NCI-H345 (cell line): ENCODE results near the gene PRR3.

Experiments used
- DNase-seq: peaks from one replicate; lab custom pipeline; 2025; lab: John Stamatoyannopoulos, UW

Gene PRR3

DNA sequence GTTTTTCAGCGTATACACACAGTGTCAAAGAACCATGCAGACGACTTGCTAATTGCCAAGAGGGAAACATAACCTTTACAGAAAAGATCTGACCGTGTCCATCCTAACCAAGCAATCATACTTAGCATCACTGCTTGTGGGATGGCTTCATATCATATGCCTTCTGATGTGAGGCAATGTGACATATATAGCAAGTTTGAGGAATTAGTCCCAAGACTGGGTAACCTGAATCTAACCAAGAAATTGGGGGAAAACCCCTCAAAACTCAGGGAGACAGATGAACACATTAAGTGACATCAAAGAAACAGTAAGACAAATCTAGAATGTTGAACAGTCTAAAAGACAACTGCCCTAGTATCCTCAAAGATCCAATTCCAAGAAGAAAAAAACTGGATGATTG, 19.2 kb upstream of the PRR3 start:
- DNase-seq, result no peak

DNA sequence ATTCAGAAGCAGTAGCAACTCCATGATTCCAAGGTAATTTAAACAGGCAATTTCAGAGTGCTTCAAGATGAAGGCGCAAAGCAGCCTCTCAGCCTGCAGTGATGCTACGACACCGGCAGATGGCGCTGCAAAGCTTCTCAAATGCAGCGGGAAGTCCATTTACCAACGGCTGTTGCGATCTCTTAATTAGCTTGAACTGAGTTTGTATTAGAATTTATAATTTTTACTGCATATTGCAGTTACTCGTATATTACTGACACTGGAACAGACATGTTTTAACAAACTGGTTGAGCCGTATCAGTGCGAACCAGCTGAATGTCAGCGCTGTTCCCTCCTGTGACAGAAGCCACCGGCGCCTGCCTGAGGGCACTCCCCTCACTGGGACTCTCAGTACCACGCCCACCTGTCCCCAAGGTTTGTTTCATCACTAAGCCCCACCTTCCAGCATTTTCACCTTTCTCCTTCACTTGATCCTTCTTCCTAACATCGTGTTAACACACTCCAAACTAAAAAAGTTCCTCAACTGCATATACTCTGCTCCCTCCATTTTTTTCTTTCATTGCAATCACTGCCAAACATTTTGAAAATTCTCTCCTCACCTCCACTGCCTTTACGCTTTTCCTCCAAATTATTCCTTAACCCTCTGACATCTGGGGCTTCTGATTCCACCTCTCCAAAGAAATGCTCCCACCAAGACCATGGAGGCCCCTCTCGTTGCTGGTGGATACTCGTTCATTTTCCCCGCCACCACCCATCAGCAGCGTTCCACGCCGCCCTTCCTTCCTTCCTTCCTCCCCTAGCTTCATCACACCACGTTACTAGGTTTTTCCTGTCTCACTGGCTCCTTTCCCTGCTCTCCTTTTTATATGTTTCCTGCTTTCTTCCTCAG, 15.3 kb upstream of the PRR3 start:
- DNase-seq, result peak; percentile 82

DNA sequence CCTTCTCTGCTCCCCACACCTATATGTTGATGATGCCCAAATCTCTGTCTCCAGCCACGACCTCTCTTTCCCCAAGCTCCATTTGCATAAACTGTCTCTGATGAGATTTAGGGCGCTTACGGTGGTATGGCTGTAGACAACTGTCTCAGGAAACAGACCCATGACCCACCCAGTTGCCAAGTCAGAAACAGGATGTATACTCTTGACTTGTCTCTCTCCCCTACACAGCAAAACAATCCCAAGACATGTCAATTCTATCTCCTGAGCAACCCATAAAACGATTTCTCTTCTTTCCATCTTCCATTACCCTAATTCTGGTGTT, 14.7 kb upstream of the PRR3 start:
- no peak for DNase-seq

DNA sequence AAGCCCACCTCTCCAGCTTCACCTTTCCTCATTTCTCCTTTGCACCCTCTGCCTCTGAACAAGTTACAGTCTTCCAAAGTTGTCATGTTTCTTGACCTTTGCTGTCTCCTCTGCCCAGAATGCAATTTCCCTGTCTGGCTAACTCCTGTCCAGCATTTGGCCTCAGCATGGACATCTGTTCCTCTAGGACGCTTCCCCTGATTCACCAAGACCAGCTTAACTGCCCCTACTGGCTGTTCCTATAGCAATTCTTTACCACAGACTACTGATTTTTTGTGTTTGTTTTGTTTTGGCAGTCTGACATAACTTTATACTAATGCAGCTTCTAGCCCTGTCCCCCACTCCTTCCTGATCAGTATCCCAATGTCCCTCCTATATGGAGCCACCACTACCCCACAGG, 14.2 kb upstream of the PRR3 start:
- no peak for DNase-seq

DNA sequence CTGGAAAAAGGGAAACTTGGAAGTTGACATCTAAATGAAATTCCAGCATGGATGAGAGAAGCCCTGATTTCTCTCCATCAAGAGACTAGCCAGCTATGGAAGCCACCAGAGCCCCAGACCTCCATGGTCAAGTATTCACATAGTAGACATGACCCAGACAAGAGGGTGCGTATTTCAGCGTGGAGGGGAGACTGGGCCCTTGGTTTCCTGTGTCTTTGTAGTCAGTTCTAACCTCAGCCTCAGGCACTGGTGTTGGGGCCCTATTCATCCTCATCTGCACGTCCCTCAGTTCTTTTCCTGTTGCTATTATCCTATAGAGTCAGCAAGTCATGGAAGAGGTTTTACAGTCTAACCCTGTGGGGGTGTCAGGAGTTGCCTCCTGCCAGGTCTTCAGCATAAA, 13.3 kb upstream of the PRR3 start:
- no peak for DNase-seq

DNA sequence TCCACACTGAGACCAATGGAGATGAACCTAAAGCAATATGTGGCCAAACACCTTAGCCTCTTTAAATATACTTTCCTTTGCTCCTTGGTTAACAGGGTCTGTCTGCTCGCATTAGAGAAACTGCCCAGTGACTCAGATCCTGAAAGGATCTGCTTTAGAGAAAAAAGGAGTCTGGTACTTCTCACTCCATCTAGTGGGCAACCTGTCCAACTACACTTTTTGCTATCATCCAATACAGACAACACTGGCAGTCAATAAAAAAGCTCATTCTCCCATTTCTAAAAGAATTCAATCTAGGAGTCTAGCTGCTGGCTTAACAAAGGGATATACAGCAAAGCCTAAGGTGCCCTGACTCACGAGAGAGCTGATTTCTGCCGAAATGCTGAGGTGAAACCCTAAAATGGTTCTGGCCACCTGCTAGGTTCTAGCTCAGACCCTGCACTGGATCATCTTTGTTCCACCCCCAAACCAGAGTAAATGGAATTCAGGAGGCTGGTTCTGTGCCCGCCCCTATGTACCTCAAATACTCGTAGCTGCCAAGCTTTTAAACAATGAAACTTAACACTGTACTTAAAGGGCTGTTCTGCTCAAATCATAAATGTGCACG, 12.3 kb upstream of the PRR3 start:
- peak; percentile 25 for DNase-seq

DNA sequence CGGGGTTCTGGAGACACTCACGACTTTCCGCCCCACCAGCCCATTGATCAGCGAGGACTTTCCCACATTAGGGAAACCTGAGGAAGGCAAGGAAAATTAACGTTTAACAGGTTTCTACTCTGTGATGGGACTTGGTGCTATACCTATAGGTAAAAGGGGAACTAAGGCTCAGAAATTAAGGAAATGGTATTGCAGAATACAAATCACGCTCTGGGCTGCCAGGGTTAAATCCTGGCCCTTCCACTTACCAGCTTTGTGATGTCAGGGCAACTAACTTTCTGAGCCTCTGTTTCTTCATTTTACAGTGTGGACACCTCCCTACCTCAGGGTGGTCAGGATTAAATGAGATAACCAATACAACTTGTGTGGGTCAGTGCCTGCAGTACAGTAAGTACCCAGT, 9.6 kb upstream of the PRR3 start:
- no peak for DNase-seq

DNA sequence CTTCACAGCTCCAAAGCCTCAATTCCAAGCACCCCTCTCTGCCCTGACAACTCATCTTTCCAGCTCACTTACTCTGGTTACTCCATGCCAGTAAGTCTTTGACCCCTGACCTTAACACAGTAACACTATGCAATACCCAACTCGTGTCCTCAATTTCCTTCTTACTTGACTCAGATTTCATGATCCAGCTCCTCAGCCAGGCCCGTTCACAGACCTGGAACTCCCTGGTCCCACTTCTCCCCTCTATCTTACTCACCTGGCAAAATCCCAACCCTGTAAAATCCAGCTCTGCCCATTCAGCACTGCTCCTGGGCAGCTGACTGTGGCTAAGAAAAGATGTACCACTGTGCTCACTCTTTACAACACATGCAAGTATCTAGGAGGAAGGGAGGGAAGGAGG, 8.7 kb upstream of the PRR3 start:
- no peak for DNase-seq

DNA sequence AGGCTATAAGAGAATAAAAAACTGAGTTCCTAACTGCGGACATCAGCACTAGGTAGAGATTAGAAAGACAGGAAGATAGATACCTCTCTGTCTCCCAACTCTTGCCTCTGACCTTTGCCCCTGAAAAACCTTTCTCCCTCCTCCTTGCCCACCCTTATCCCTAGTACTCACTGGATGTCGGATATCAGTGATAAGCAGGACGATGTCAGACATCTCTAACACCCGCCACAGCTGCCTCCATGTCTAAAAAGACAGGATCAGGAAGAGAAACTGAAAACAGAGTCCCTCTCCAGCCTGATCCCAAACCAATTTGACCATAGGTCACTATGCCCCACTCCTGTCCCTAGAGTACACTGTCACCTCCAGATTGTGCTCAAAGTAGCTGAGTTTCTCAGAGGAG, 2.7 kb upstream of the PRR3 start:
- DNase-seq, result no peak

DNA sequence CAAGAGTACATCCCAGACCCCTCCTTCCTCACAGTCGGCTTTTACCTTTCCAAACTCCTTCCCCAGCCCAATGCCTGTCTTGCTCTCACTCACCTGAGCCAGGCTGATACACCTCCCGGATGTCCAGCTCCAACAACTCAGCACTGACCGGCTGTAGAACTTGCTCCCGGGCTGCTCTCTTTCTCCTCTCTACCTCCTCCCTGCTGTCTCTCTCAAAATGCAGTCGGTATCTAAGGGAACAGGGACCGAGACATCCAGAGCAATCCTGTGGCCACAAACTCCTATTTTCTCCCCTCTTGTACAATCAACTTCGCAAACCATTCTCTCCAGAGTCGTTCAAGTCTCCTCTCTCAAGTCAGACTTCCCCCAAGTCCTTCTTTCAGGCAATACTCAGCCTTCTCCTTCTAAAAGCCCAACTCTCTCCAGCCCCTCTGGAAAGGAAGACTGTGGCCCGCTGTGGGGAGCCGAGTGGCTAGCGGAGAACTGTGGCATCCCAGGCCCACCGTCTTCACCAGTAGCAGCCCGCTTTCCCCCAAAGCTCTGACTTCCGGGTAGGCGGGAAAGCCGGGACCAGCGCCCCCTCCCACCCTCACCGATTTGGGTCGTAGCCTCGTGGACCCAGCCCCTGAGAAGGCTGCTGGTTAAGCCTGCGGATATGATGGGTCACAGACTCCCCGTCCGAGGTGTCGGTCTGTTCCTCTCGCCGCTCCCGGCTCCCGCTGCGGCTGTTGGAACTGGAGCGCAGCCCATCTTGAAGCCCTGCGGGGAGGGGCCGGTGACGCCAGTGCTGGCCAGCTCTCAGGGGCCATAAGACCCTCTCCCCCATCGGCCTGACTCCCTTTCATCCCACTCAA, 1.9 kb upstream of the PRR3 start:
- peak; percentile 14 for DNase-seq

DNA sequence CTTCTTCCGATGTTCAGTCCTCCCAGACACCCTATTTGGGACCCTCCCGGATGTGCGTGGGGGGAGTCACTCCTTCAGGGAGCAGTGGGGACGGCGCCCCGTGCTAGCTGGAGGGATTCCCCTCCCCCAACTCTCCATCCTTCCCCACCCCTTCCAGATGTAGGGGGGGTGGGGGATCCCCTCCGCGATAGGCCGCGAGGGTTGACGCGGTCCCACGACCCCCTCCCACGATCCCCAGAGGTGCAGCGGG, 1.4 kb upstream of the PRR3 start:
- DNase-seq, result no peak

DNA sequence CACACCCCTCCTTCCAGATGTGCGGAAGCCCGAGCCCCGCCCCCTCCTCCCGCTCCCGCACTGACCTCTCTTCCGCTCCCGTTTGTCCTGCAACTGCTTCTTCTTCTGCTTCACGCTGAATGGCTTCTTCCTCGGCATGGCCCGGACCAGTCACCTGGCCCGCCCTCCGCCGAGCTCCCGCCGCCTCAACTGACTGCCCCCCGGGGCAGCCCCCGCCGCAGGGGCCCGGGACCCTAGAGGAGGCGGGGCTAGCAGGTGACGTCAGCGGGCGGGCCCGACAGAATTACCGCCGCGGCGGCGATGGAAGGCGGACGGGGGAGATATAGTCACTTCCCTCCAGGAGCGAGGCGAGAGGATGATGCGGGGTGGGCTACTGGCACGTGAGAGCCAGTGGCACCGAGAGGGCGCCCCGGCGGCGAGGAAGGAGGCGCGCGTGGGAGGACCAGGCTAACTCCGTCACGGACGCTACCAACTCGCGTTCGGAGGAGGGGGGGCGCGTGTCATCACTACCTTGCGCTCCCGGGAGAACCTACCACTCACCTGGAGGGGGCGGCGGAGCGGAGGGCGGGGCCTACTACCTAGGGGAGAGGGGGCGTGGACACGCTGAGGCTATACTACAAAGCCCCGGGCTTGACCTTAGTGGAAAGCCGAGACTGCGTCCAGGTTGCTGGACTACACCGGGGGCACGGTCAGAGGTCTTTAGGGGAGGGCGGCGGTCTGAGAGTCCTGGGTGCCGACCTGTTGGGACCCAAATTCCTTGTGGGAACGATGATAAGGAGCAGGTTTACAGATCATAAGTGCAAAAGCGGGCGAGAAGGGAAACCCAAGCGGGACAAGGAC, 809 bp upstream of the PRR3 start, which contains the start of gene GNL1:
TSS of gene GNL1 (minus strand) at position 424 of the 840 bp plus-strand sequence. CDS start at position 138, 286 bp downstream.
- peak; percentile 96 for DNase-seq

DNA sequence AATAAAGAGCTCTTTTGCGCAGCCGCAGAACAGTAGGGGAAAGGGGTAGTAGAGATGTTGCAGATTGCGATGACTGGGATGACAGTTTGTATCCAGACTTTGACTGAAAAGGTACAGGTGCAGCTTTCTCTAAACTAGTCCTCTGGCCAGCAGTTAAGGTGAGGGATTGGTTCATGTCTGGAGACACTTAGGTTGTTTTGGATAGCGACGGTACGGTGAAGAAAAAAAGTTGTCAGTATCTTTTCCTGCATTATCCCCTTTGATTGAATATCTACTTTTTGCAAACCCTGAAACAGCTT, 537 bp downstream of the PRR3 start:
- DNase-seq, result no peak

DNA sequence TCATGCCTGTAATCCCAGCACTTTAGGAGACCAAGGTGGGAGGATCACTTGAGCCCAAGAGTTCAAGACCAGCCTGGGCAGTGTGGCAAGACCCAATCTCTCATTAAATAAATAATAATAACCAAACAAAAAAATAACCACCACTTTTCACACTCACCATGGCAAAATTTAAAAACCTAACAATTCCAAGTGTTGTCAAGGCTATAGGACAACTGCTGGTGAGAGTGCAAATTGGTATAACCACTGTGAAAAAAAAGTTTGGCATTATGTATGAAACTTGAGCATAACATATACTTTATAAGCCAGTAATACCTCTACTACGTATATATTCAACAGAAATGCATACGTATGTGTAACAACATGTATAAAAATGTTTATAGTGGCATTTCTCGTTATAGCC, 3.8 kb downstream of the PRR3 start:
- no peak for DNase-seq

DNA sequence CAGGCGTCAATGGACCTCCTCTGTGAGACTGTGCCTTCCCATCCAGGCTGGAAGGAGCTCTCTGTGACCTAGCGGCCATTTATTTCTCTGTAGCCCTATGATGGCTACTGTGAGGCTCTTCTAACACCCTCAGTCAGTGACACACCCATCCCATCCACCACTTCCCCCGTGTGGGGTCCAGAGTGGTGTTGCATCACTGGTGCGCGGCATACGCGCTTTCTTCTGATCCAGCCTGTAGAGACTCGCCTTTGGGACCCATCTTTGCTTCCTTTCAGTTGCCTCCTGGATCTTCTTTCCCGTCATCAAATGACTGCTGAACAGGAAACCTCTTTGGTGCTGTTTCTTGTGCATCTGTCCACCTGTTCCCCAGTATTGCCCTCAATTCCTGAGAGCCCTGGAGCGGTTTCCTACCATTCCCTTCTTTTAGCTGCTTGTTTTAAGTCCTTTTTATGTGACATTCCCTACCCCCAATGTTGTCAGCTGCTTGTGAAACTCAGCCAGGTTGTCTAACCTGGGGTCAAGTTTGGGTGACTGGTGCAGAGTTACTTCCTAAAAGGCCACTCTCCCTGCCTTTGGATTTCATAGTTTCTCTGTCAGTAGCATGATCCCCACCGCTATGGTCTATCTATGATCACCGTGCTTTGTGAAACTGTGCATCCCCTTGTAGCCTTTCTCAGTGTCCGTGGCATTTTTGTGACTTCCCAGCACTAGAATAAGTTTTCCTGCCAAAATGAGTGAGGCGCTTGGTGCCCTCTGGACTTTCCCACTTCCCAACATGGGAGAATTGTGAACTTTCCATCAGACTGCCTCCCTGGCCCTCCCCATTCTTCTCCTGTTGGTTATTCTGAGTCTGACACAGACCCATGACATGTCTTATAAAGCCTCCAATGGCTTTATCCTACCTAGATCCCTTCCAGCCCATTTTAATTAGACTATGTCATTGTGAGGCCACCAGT, 5.7 kb downstream of the PRR3 start:
- DNase-seq, result no peak

DNA sequence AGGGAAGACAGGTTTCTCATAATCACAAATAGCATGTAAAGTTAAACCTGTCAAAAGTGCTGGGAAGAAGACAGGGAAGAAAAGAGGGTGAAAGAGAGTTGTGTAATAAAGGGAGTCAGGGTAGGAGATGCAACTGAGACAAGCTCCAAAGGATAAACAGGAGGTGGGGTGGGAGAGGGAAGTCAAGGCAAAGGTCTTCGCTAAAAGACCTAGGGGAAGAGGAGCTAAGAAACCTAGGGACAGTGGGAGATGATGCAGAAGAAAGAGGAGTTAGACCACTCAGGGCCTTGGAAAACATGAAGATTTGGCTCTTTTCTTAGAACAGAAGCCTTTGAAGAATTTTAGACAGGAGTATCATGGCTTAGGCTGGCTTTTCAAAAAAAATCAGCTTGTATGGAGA, 7.0 kb downstream of the PRR3 start:
- DNase-seq, result no peak

DNA sequence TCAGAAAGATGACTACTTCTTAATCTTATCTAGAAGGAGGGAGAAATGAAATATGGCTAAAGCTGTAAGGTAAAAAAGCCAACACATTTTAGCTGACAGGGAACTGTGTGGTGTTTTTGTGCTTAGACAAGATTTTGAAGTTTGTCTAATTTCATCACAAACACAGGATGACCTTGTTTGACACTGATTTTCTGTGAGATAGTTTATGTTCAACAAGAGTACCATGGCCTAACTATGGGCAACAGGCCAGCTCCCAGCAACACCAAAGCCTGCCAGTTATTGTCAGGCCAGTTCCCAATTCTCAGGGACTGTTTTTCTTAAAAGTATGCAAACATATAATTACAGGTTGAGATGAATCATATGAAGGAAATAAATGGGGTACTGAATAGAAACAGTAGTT, 8.7 kb downstream of the PRR3 start:
- DNase-seq, result no peak

DNA sequence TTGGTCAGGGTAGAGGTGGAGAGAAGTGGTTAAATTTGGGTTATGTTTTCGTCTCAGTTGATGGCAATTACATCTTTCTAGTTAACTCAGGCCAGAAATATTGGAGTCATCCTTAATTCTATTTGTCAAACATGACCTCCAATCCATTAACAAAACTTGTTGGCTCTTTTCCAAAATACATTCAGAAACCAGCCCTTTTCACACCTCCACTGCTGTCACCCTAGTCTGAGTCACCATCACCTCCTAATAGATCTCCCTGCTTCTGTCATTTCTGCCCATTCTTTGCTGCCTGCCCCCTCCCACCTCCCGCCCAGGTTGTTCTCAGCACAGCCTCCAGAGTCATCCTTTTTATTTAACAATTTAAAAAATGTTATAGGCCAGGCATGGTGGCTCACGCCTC, 11.2 kb downstream of the PRR3 start:
- DNase-seq, result no peak

DNA sequence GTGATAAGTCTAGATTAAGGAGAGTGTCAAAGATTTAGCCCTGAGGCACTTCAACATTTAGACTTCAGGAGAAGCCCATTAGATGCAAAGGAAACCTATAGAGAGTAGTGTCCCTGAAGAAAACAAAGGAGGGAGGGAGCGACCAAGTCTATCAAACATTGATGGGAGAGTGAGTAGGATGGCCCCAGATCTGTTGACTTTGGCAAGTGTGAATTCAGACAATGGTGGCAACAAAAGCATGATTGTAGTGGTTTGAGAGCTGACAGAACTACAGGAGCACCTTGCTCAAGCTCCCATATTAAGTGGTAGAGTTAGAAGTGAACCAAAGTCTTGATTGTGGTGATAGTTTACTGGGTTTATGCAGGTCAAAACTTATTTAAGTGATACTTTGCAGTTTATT, 13.2 kb downstream of the PRR3 start:
- no peak for DNase-seq

DNA sequence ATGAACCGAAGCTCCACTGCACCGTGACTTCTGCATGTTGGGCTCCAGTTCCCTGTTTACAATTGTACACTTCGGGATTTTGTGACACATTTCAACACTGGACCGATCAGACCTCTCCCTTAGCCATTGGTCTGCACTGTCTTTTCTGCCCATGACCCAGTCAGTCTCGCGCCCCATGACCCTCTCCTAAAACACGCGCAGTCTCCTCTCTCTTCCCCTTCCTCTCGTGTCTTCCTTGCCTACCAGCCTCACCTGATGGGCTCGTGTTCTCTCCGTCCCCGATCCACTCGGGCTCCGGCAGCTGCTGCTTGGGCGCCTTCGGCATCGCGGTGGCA, 13.6 kb downstream of the PRR3 start:
- DNase-seq, result no peak

DNA sequence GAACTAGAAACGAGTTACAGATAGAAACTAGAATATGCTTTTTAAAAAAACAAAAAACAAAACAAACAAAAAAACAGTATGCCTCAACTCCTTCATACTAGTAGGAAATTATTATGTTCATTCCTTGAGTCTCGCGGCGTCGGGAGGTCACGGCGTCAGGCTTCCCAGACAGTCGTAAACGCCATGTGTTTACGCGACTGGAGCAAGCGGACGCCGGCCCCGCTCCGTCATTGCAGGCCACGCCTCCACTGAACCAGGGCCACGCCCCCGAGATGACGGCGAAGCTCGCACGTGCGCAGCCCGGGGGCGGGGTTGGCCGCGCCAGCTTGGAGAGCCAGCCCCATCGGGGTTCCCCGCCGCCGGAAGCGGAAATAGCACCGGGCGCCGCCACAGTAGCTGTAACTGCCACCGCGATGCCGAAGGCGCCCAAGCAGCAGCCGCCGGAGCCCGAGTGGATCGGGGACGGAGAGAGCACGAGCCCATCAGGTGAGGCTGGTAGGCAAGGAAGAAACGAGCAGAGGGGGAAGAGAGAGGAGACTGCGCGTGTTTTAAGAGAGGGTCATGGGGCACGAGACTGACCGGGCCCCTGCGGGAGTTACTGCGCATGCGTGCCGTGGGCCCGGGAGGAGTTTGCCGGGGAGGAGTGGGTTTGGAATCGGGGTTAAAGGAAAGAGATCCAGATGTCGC, 14.1 kb downstream of the PRR3 start, which contains the start of gene ABCF1:
TSS of gene ABCF1 (plus strand) at position 368 of the 687 bp plus-strand sequence. CDS start at position 414, 46 bp downstream.
- DNase-seq, result peak; percentile 97
